ENCODE results near the gene STX19.

STX19 gene

GRCh38 chr3:94026623-94027022 lies 1.8 kb downstream of the STX19 start:
- DNase-seq: no peak

DNA sequence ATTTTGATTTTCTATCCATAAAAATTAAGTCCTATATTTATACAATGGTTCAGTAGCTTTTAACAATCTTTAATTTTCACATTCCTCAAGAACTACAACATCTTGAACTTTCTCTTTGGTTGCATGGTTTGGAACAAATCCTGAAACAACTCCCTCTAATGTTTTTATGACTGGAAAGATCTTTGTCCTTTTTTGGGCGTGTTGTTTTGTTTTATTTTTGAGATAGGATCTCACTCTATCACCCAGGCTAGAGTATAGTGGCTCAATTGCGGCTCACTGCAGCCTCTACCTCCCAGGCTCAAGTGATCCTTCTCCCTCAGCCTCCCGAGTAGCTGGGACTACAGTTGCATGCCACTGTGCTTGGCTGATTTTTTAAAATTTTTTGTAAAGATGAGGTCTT lies 4.0 kb downstream of the STX19 start:
- no peak for DNase-seq

DNA sequence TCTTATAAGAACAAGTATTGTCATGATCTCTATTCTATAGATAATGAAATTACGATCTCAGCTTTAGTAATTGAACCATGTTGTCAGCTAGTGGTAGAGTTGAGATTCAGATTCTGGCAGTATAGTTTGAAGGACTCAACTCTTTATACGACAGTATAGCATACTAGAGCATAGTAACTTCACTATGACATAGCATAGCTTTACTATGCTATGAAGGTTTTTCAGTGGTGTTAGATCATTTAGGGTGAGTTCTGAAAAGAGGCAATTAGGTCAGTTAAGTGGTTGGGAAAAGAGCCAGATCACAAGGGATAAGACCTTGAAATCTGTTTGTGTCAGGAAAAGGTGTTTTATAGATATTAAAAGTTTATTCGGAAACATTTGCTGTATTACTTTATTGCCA lies 8.1 kb downstream of the STX19 start:
- DNase-seq: no peak

GRCh38 chr3:94019659-94020058 lies 8.7 kb downstream of the STX19 start:
- DNase-seq: no peak

DNA sequence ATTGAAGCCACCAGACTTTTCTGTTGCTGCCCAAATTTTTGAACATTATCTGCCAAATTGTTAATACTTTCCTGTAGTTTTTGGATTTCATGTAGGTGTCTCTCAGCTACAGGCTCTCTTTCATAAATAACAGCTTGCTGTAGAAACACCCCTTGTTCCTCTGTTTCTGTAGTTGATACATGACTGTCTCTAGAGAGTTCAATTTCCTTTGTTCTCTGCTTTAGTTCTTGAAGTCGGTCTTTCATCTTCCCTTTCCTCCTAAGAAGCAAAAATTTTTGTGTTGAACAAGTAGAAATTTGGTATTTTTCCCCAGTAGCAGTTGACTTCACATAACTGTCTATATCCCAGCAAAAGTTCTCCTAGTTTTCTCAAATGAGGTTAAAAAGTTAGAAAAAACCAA lies 13.4 kb downstream of the STX19 start:
- no peak for DNase-seq

DNA sequence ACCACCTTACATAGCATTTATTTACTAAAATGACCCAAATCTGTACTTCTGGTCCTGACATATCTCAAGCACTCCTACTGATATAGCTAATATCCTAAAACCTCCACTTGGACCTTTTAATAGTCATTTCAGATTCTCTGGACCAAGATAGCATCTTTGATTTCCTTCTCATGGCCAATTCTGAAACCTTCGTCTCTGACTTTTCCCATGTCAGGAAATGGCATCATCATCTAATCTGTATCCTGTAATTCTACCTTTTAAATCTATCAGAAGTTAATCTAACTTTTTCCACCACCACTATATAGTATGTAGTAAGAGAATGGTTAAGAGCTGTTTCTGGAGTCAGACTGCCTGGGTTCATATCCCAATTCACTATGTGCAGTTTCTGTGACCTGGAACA lies 16.2 kb downstream of the STX19 start:
- DNase-seq: no peak

- no peak for DNase-seq
Measured at GRCh38 chr3:94011233-94011711, 17.1 kb downstream of the STX19 start.

DNA sequence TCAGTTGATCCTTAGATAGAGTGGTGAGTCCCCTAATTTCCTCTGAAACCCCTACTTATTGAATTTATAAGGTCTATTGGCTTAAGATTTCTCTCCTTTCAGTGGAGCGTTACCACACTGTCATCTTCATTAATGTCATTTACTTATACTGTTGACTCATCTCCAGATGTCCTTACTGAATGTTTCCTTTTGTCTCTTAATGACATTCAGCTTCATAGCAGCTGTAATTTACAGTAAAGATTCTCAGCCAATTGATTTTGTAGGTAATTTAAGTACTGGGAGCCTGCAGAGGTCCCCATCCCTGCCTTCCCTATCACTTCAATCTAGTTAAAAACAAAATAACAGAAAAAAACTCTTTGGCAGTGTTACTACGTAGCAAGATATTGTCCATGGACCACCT lies 18.8 kb downstream of the STX19 start:
- peak; percentile 33 for DNase-seq

- DNase-seq: no peak
Measured at GRCh38 chr3:94008253-94008652, 20.1 kb downstream of the STX19 start.

GRCh38 chr3:94004301-94004910 lies 24.0 kb downstream of the STX19 start:
- peak; percentile 21 for DNase-seq

DNA sequence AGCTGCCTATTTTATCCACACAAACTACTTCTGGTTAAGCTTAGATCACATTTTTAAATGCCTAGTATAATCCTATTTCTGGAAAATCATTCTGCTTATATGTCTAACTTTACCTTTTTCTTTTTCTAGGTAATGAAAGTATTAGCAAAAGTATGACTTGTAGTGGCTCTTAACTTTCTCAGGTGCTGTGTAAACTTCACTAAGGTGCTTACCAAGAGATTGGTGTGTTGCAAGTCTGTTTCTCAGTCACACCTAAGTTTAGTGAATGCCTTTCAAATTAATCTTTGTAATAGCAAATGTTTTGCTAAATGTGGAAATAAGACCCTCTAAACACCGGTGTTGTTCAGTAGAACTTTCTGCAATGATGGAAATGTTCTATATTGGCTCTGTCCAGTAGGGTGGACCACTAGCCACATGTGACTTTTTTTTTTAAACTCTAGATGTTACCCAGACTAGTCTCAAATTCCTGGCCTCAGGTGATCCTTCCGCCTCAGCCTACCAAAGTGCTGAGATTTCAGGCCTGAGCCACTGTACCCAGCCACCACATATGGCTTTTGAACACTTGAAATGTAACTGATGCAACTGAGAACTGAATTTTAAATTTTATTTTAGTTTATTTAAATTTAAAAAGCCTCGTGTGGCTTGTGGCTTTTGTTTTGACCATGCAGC lies 26.4 kb downstream of the STX19 start:
- DNase-seq: no peak

DNA sequence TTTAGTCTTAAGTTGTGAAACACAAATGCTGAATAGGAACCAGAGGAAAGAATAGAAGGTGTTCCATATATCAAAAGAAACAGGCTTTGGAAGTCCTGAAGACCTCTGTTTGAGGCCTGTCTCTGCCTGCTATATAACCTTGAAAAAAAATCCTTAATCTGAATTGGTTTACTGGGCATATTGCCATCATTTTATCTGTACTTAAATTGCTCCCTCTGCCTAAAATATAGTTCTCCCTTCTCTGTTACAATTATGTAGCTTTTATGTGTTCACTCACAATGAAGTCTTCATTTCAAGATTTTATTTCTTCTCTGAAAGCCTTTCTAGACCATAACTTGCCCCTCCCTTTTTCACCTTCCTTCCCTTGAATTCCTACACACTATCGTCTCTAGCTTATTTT lies 27.2 kb downstream of the STX19 start:
- DNase-seq: no peak

DNA sequence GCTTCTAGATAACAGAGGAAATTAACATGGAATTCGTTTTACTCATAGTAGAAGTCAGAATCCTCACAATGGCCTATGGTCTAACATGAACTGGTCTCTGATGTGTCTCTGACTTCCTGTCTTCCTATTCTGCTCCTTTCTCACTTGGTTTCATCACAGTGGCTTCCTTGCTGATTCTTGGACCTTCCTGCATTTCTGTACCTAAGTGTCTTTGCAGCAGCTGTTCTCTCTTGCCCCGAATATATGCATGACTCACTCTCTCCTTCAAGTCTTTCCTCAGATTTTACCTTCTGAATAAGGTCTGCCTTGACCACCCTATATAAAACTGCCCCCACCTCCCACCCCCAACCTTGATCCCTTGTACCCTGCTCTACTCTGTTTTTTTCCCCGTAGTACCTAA lies 34.3 kb downstream of the STX19 start:
- DNase-seq: no peak

- DNase-seq: no peak
Measured at GRCh38 chr3:93992207-93992606, 36.2 kb downstream of the STX19 start.

DNA sequence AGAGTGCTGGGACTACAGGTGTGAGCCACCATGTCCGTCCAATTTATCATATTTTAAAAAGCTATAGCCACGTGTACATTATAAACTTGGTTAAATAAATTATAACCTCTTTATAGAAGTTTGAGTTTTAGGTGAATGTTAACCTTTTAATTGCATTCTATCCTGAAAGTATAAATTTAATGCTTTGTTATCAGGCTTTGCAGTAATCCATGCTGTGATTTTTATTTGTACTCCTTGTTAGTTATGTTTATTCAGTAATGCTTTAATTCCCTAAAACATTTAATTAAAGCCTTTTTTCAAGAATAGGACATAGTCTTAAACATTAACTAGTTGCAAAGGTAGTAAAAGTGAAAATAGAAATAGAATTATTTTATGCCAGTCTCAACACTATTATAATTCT lies 36.8 kb downstream of the STX19 start:
- DNase-seq: no peak

- no peak for DNase-seq
Measured at GRCh38 chr3:93989241-93989640, 39.2 kb downstream of the STX19 start.

GRCh38 chr3:93988764-93989163 lies 39.6 kb downstream of the STX19 start:
- DNase-seq: no peak

DNA sequence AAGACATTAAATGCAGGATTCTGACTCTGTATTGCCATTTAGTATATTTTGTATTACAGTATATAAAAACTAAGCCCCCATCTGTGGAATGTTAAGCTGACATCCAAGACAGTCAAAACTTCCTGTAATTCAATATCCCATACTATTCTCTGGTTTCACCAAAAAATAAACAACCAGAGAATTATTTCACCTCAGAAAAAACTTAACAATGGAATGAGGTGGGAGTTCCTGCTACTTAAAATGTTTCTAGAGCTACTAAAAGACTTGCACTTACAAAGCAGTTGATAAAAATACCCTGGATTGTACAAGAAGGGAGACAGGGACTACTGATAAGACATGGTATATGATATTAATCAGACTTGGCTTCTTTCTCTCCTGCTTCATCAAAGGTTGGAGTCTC lies 40.1 kb downstream of the STX19 start:
- DNase-seq: no peak

- no peak for DNase-seq
Measured at GRCh38 chr3:93984618-93985017, 43.8 kb downstream of the STX19 start.

- no peak for DNase-seq
Measured at GRCh38 chr3:93983408-93983807, 45.0 kb downstream of the STX19 start.

- no peak for DNase-seq
Measured at GRCh38 chr3:93981649-93982048, 46.7 kb downstream of the STX19 start.

- DNase-seq: peak; percentile 95
Measured at GRCh38 chr3:93979850-93980676, 48.3 kb downstream of the STX19 start, which contains the start of gene ARL13B. ARL13B (plus strand) TSS chr3:93980155; CDS start chr3:93980424, 269 bp downstream.

DNA sequence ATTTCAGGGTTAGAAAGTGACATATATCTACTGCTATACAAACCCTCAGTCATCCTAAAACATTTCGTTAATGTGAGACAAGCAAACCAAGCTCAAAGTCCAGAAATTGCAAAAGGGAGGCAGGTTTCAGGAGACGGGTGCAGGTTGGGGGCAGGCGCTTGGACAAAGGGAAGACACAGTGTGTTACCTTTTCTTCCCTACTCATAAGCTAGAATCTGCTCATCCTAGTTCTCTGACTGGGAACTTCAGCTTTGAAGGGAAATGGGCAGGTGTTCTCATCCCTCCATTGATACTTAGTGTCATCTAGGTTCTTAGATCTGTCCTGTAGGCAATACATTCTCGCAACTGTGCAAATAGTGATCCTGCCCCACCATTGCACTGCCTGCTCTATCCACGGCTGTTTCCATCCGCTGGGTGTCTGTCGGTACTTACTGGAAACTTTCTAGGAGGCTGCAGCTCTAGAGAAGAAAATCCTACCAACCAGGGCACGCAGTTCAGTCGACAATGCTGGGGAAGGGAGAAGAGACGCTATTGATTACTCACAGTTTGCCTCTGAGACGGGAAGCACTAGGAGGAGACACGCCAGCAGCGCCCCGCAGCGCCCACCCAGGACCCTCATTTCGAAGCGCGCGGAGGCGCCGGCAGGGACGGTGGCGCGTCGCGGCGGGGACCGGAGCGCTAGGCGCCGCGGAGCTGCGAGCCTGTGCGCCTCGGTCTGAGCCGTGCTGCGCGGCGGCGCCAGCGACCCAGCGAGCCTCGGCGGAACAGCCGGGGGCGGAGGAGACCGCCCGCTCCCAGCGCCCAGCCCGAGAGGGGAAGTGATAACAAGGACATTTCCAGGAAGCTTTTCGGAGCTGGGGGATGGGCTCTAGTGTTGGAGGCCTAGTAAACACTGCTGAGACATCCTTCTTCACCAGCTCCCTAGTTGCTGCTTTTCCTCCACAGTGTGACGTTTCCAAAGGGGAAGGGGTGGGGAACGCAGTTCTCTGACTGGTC lies 55.0 kb downstream of the STX19 start, which contains the start of gene PROS1:
TSS of gene PROS1 (minus strand) at position 766 of the 996 bp plus-strand sequence. CDS start at position 619, 147 bp downstream.
- peak; percentile 62 for DNase-seq

Data from SHP77 treated with DMSO at 0.1 percent for 48 hours (cell line).